Midbrain (tissue), 1 donor: Measurements from ENCODE around the gene LGALS12.
"Not testable (repeated sequence)": the region's sequence is repeated elsewhere in the genome, so short reads cannot be mapped to it uniquely, and the experiment has no call there.

Source experiments
- DNase-seq: peaks from one replicate; lab custom pipeline; 2025; lab: John Stamatoyannopoulos, UW

LGALS12 gene

DNA sequence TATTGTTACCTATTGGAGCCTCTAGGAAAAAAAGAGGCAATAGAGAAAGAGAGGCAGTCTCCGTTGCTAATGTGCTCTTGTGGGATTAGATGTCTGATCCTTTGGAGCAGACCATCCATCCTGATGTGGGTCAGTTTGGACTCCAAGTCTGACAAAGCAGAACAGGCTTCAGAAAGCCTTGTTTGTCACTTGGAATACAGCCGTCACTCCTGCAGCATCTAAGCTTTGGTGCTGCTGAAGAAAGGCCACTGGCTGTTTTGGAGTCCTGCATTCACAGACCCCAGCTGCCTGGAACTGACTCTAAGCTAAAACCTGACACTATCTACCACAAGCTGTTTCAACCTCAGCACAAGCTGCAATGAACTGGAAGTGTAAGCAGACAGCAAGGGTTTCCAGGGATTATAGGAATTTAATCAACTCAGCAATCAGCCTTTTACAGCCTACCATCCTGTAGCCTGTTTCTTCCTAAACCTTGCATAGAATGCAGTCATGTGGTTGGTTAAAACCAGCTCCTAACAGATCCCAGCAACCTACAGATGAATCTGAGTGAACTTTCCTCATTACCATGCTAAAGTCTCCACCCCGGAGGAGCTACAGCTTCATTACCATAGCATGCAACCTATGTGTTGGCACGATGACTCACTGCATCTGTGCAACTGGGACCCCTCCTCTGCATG, 27.1 kb downstream of the LGALS12 start:
- no peak for DNase-seq

DNA sequence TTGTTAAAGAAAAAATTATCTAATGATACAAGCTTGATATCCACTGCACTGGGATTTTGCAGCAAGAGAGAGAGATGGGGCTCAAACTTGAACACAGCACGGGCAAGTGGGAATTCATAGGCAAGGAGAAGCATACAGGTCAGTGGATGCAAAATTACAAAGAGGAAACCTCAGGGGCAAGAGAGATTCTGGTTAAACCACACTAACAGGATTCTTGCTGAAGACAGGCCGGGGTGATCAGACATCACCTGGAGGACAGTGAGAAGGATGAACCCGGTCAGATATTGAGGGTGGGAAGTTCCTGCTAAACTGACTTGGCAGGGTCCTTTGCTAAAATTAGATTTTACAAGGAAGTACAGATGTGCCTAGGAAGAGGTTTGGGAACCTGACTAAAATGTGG, 28.2 kb downstream of the LGALS12 start:
- DNase-seq, result no peak

DNA sequence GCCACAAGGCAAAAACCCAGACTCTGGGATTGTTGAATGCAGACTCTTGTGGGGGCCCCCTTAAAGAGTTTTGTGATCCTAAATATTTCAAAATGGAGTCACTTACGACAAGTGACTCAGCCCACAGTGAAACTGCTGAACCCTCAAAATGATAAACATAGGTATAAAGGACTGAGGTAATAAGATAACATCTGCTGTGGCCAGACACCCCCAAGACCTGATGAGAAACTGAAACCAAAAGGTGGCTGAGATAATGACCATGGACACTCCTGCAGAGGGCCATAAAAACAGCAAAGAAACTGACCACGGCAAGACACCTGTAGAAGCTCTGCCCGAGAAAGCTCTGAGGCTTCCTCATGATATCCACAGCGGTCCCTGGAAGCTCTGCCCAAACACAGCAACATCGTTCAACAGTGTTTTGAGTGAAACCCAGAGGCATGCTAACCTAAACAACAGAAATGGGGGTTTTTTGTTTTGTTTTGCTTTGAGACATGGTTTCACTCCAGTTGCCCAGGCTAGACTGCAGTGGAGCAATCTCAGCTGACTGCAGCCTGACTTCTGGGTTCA, 29.1 kb downstream of the LGALS12 start:
- no peak for DNase-seq

DNA sequence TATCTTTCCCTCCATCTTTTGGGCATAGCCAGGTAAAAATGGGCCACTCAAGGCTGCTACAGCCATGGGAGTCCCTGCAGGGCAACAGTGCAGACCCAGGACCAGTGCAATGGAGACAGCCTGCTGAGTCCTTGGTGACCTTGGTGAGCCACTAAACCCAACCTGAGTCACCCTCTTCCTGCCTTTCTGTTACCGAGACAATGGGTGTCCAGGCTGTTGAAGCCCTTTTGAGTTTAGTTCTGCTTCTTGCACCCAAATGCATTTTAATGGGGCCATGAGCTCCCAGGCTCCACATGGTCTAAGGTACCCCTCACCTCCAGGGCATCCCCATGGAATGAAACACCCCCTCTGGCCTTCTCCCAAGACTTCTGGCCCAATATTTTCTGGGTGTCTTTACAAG, 29.9 kb downstream of the LGALS12 start:
- DNase-seq, result no peak

DNA sequence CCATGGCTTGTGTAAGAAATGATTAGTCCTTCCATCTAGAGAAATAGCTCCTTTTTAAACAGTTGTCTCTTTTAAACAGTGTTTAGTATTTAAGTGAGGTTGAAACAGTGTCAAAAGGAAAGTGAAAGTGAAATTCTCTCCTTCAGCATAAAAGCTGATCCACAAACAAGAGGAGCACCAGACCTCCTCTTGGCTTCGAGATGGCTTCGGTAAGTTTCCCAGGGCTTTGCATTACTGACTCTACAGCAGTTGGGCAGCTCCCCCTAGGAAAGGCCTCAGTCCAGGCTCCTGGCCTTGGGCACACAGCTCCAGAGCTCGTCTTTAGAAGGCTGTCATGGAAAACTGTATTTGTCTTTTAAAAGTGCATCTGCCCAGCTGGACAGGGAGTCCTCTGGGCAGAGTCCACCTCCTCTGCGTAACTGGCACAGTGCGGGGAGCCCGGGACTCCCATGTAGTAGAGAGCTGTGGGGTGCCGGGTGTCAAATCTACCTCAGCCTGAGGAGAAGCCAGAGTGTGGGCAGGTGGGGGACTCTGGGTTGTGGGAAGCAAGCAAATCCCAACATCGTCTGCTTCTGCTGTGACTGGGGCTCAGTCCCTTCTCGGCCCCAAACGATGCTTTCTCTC, 30.9 kb downstream of the LGALS12 start, which contains the start of gene PLAAT4:
TSS of gene PLAAT4 (plus strand) at position 140 of the 624 bp plus-strand sequence. CDS start at position 201, 61 bp downstream.
- peak; percentile 70 for DNase-seq

DNA sequence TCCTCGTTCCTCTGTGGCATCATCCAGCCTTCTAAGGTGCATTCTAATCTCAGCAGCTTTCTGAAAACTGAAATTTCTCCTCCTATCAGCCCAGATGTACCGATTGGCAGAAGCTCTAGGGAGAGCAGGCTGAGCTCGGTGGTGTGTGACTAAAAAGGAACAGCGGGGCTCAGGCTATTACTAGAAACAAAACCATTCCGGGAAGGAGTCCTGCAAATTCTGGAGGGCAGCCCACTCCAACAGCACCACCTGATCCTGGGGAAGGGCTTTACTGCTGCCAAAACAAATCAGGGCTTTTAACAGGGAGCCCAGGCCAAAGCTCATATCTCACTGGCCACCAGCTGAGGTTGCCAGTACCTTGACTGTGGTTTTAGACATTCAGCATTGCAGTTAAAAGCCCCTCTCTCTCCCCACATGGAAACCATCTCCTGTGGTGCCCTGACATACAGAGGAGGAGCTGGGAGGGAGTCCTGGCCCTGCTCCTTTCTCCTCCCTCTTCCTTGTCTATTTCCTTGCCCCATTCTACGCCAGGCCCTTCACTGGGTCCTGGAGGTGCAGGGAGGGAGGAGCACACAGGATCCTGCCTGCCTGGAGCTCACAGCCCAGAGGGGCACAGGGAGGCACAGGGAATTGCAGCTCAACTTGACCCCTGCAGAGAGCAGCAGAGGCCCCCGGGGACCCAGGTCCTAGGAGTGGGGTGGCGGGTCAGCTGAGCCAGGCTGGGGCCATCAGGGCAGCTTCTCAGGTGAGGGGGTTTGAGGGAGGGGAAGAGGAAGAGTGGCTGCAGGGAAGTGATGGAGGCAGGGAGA, 31.6 kb downstream of the LGALS12 start:
- DNase-seq, result peak; percentile 69

DNA sequence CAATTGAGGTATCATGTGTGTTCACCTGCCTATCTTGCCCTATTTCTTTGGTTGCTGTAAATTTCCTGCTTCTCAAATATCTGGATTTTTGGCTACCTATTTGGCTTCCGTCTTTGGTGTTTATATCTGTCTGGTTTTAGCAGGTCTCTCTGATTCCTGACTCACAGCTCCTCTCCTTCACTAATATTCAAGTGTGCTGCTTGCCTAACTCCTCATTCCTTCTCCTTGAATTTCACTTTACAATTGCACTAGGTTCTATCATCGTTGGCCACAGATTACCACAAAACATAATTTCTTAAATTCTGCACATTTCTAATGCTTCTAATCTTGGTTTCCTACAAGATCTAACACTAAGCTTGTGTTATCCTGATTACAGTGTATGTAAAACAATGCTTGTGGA, 36.6 kb downstream of the LGALS12 start:
- DNase-seq, result not testable (repeated sequence)

DNA sequence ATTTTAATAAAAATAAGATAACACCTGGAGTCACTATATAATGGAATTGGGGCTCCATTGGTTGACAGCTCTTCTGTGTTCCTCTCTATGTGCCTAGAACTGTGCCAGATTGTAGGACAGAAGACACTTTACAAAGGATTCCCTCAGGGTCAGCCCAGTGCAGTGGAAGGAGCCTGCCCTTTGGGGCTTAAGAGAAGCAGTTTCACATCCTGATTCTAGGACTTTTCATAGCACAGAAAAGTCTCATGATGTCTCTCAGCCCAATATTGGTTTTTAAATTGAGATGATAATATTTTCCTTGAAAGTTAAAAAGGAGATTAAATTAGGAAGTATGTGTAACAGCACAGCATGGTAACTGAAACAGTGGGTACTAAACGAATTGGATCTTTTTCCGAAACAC, 37.8 kb downstream of the LGALS12 start:
- DNase-seq, result no peak

DNA sequence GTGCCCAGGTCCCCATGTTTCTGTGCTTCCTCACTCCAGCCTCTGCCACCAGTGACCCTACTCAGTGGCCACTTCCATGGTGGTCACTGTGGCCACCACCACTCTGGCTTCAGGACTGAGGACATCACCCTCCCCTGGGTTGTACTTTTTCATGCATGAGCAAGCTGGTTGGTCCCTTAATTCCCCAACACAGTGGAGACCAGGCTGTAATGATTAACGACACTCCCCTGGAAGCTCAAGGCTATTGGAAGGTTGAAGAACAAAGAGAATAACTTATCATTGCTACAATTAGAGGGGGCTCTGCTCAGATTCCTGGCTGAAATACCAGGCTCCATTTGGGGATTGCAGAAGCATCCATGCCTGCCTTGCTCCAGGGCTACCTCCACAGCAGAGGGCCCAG, 41.2 kb downstream of the LGALS12 start:
- no peak for DNase-seq

DNA sequence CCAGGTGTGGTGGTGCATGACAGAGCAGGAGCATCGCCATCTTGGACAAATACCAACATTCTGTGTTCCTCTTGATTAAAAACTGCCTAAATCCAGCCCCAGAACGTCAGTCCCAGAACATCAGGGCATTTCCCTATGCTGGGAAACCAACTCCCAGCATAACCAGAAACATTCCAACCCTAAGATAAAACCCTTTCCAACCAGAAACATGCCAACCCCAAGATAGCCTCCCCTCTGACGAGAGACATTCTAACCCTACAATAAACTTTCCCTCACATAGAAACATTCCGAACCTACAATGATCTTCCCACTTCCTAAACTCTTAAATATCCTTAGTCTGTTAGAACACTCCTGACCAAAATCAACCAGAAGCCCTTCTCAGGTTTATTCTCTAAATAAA, 42.3 kb downstream of the LGALS12 start:
- DNase-seq, result no peak

DNA sequence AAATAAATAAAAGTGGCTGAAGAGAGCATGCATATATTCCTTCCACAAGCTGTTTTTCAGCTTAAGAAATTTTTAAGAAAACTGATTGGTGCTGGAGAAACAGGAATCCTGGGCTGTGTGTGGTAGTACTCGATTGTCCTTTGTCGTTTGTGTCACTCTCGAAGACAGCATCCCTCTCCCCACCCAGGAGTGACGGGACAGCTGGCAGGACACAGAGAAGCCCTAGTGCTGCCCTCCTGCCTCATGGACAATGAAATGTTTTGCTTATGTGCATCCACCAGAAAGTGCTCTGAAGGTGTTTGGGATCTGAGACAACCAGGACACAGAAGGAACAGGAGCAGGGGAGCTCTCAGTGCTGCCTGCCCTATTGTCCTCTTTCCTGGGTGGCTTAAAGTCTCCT, 43.5 kb downstream of the LGALS12 start:
- DNase-seq, result peak; percentile 37

DNA sequence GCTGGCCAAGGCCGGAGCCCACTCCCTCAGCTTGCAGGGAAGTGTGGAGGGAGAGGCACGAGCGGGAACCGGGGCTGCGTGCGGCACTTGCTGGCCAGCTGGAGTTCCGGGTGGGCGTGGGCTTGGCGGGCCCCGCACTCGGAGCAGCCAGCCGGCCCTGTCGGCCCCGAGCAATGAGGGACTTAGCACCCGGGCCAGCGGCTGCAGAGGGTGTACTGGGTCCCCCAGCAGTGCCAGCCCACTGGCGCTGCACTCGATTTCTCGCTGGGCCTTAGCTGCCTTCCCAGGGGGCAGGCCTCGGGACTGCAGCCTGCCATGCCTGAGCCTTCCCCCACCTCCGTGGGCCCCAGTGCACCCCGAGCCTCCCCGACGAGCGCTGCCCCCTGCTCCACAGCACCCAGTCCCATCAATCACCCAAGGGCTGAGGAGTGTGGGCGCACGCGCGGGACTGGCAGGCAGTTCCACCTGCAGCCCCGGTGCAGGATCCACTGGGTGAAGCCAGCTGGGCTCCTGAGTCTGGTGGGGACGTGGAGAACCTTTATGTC, 44.3 kb downstream of the LGALS12 start:
- not testable (repeated sequence) for DNase-seq

DNA sequence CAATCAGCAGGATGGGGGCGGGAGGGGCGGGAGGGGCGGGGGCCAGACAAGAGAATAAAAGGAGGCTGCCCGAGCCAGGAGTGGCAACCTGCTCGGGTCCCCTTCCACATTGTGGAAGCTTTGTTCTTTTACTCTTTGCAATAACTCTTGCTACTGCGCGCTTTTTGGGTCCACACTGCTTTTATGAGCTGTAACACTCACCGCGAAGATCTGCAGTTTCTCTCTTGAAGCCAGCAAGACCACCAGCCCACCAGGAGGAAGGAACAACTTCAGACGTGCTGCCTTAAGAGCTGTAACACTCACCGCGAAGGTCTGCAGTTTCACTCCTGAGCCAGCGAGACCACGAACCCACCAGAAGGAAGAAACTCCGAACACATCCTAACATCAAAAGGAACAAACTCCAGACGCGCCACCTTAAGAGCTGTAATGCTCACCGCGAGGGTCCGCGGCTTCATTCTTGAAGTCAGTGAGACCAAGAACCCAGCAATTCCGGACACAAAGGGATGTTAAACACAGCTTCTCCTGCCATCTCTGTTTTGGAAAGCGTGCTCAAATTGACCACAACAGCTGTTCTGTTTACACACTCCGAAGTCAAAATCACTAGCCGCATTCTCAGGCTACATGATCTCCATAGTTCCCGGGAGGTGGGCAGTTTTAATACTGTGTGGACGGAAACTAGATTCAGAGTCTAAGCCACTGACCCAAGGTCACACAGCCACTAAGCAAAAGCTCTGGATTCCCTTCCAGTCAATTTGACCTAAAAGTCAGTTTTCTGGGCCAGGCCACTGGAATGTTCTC, 45.4 kb downstream of the LGALS12 start:
- no peak for DNase-seq

DNA sequence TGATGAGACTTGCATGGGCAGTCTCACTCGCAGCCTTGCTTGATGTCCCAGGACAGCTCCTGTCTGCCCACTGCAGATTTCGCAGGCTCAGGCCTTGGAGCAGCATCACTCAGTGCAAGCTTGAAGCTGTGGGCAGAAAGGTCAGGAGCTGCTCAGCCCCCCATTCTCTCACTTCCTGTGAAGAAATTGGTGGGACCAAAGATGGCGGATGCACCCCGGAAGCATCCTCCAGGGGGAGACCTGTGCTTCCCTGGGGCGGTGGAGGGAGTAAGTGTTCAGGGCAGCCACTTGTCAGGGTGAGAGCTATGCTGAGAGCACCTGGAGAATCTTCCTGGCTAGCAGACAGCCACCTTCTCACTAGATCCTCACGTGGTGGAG, 46.0 kb downstream of the LGALS12 start:
- no peak for DNase-seq

DNA sequence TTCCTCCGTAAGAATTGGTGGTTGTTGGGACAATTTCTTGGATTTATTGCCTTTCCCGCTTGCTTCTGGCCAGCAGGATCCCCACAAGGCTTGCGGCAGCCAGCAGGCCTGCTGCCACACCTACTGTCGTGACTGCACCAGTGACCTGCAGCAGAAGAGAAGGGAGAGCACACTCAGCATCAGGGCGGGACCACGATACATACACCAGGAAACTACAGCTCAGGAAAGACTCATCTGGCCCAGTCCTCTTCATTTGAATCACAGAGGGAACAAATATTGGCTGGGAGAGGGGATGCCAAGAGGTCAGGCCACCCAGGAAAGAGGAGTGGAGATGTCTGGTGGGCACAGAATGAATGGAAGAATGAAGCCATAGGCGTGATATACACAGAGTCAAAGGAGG, 47.0 kb downstream of the LGALS12 start:
- no peak for DNase-seq

DNA sequence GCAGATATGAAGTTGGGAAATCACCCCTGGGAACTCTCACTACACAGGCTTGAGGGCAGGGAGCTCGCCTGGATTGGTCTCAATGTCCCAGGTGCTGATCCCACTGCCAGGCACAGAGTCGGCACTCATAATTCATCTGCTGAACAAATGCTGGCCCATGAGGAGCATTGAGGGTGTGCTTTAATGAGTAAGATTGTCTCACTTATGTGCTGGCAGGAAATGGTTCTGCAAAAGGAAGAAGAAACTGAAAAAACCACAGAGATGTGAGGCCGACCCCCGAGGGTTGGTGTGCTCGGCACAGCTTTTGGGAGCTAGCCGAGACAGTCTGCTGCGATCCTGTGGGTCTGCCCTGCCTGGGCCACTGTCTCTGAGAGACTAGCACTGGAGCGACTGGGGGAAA, 47.9 kb downstream of the LGALS12 start:
- no peak for DNase-seq

DNA sequence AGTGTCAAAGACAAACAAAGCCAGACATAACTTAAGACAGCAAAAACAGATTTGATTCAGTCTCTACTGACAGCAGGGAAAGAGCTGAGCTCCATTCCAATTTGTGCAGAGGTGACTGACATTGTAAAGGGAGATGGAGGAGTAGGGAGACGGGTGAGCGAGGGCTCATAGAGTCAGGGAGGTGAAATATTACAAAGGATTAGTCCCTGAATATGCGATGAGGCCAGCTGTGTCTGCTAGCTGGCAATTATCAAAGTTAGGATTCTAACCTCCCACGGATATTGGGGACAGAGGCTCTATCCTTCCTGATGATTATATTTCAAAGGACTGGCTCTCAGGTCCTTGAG, 49.0 kb downstream of the LGALS12 start:
- DNase-seq, result no peak

DNA sequence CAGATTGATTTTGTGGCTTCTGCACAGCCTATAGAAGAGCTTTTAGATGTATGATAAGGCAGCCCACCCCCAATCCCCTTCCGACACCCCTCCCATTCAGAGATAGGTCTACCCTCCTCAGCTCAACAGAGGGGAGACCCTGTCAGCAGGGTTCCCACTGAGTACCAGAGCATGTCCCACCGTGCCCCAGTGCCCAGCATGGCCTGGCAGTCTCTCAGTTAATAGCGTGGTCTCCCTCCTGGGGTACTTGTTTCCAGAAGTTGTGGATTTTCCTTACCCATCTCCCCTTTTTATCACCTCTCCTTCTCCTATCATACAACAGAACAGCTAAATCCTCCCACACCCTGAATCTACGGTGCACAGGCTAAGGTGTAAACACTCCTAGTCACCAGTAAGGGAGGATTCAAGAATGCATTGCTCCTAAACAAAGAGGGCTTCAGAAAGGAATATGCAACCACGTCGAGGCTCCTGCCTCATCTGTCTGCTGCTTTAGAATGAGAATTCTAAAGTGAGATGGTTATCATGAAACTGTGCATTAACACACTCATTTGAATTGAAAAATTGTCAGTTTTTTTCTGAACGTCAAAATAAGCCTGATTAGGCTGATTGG, 50.6 kb downstream of the LGALS12 start:
- no peak for DNase-seq

DNA sequence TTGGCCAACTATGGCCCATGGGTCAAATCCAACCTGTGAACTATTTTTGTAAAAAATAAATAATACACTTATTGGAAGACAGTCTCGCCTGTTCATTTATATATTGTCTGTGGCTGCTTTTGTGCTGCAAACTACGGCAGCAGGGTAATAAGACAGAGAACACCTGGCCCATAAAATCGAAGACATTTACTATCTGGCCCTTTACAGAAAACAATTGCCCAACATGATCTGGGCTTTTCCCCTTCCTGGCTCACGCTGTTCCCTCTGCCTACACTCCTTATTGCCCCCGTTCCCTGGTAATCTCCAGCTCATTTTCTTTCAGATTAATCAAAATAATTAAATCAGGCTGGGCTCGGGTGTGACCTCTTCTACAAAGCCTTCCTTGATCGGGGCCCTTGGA, 51.7 kb downstream of the LGALS12 start:
- DNase-seq, result no peak

DNA sequence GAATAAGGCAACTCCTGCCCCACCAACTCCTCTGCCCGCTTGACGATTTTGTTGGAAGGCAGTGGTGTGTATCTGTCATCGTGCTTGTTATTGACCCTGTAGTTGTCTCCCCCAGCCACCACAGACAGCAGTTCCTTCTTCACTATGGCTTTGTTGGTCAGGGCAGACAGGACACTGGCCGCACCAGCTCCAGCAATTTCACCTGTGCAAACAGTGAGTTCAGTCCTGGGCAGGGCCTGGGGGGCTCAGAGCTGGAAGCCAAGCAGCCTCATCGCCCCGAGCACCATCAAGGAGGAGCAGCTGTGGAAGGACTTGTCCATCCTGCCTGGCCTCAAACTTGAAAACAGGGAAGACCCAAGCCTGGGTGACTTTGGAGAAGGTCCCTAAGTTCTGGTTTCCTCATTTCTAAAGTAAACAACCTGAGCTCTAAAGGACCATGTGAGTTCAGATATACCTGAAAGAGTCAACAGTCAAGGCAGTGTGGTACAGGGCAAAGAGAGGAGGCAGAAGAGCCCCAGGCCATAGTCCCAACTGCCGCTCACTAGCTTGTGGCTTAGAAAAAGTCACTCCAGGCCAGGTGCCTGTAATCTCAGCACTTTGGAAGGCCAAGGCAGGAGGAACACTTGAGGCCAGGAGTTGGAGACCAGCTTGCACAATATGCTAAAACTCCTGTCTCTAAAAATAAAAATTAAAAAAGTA, 52.7 kb downstream of the LGALS12 start:
- no peak for DNase-seq
